ENCODE results near the gene CXXC4.

DNA sequence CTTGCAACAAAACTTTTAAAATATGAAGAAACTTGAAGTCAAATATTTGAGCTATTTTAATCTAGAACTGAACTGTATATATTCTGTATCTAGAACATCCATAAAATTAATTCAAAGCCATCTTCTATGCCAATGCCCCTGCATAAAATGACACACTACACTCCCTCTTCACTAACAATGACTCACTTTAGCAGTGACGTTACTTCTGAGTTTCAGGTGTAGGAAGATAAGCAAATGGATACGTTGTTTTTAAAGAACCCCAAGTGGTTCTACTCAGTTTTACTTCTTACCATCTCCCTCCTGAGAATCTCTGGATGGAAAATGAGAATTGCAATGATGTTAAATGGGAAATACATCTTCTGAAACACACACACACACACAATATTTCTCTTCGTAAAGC, 45.2 kb downstream of the CXXC4 start:
- no peak for TF ChIP-seq EZH2 (IDR thresholded peaks at IDR 0.05; ENCODE audit: low read depth)
- TF ChIP-seq, protein P1, sequence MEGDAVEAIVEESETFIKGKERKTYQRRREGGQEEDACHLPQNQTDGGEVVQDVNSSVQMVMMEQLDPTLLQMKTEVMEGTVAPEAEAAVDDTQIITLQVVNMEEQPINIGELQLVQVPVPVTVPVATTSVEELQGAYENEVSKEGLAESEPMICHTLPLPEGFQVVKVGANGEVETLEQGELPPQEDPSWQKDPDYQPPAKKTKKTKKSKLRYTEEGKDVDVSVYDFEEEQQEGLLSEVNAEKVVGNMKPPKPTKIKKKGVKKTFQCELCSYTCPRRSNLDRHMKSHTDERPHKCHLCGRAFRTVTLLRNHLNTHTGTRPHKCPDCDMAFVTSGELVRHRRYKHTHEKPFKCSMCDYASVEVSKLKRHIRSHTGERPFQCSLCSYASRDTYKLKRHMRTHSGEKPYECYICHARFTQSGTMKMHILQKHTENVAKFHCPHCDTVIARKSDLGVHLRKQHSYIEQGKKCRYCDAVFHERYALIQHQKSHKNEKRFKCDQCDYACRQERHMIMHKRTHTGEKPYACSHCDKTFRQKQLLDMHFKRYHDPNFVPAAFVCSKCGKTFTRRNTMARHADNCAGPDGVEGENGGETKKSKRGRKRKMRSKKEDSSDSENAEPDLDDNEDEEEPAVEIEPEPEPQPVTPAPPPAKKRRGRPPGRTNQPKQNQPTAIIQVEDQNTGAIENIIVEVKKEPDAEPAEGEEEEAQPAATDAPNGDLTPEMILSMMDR (conservative IDR thresholded peaks at IDR 0.05), result no peak

Data from PC-9 (cell line).